Left ventricle myocardium inferior (tissue), 1 donor: ENCODE data around the gene ARHGEF16. TPM values are rescaled to one million over a fixed set of nuclear protein-coding genes. Genes with fewer than 3 reads are reported as not detected.

Experiments
- DNase-seq: peaks from one replicate; pipeline ENCODE4 v3.0.0-alpha.2; 2020
- H3K27ac ChIP-seq: fragments of 200-600 bp; replicated peaks from 2 replicates; pipeline ENCODE4 v1.8.0; 2021
- H3K27me3 ChIP-seq: fragments of 200-600 bp; 2 replicates; pipeline ENCODE4 v1.8.0; 2021; ENCODE audit warnings: low read depth
- H3K36me3 ChIP-seq: fragments of 200-600 bp; 2 replicates; pipeline ENCODE4 v1.8.0; 2021
- H3K4me1 ChIP-seq: fragments of 200-600 bp; 2 replicates; pipeline ENCODE4 v1.8.0; 2021
- H3K4me3 ChIP-seq: fragments of 200-600 bp; 2 replicates; pipeline ENCODE4 v1.8.0; 2021; ENCODE audit warnings: mild to moderate bottlenecking, moderate library complexity
- H3K9me3 ChIP-seq: fragments of 200-600 bp; replicated peaks from 2 replicates; pipeline ENCODE4 v1.8.0; 2021
- CTCF ChIP-seq: fragments of 200-600 bp; IDR thresholded peaks from 2 replicates; pipeline ENCODE4 v1.8.0; 2021; ENCODE audit warnings: antibody characterized with exemption, mild to moderate bottlenecking, borderline replicate concordance
- intact Hi-C: fragments of 100-400 bp; cut with micrococcal nuclease; formaldehyde crosslinking; loops from one replicate; pipeline ENCODE4 v1.11.0; 2022
- total RNA-seq: library from RNA; stranded (reverse); fragmentation: NEBNext Ultra II Directional; extraction: Animal tissue kit (Norgen Biotek cat#: 25700); gene quantifications from one replicate; pipeline ENCODE4 v1.2.1, GENCODE V29; 2021
- donor health status: DM: no; HTN: yes; CAD: no; lungs with severe emphysema.

ARHGEF16 gene
- total RNA-seq, 1 donor from 2014 or later: 0.52 TPM

- Histone ChIP-seq H3K36me3 (peaks cover 18% of the 10 kb centered on the region), H3K27ac (no peak overlapping the region), H3K4me3 (no peak overlapping the region), H3K4me1 (peaks cover 19% of the 10 kb centered on the region), H3K27me3 (peaks cover 12% of the 10 kb centered on the region), H3K9me3 (no peaks in the 10 kb centered on the region)
- no peak for TF ChIP-seq CTCF
- DNase-seq: no peak
- intact Hi-C loops: no loop called here
These were observed 26.5 kb upstream of the ARHGEF16 start for GRCh38 chr1:3427711-3428704.

- Histone ChIP-seq H3K27me3 (peaks cover 12% of the 10 kb centered on the region), H3K4me1 (peaks cover 10% of the 10 kb centered on the region), H3K9me3 (no peaks in the 10 kb centered on the region), H3K4me3 (no peak overlapping the region), H3K36me3 (peaks cover 18% of the 10 kb centered on the region), H3K27ac (no peak overlapping the region)
- no peak for DNase-seq
- intact Hi-C loops: no loop called here
- TF ChIP-seq CTCF: no peak
These were observed 25.6 kb upstream of the ARHGEF16 start for GRCh38 chr1:3428899-3429298.

DNA sequence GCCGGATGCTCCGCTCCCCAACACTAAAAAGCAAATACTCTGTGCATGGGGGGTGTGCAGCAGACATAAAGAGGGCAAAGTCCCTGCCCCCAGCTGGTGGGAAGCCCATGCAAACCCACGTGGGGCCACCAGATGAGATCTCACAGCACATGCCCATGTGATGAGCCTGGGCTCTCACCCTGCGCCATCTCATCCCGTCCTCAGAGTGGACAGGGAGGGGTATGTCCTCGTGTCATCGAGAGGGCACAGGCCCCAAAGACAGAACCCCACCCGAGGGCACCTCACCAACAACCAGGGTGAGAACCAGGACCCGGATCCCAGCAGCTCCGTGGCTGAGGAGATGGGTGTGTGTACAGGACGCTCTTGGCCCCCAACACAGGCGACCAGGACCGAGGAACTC is 25.1 kb upstream of the ARHGEF16 start:
- Histone ChIP-seq H3K27ac (no peak overlapping the region), H3K9me3 (no peaks in the 10 kb centered on the region), H3K4me1 (peaks cover 6% of the 10 kb centered on the region), H3K4me3 (no peak overlapping the region), H3K36me3 (peaks cover 18% of the 10 kb centered on the region), H3K27me3 (peaks cover 14% of the 10 kb centered on the region)
- TF ChIP-seq CTCF: no peak
- intact Hi-C loops: no loop called here
- DNase-seq: no peak

GRCh38 chr1:3429766-3430165 is 24.7 kb upstream of the ARHGEF16 start:
- TF ChIP-seq CTCF: no peak
- Histone ChIP-seq H3K27me3 (peaks cover 18% of the 10 kb centered on the region), H3K4me1 (peaks cover 2% of the 10 kb centered on the region), H3K27ac (no peak overlapping the region), H3K9me3 (no peaks in the 10 kb centered on the region), H3K36me3 (peaks cover 18% of the 10 kb centered on the region), H3K4me3 (no peak overlapping the region)
- intact Hi-C loops: no loop called here
- no peak for DNase-seq

DNA sequence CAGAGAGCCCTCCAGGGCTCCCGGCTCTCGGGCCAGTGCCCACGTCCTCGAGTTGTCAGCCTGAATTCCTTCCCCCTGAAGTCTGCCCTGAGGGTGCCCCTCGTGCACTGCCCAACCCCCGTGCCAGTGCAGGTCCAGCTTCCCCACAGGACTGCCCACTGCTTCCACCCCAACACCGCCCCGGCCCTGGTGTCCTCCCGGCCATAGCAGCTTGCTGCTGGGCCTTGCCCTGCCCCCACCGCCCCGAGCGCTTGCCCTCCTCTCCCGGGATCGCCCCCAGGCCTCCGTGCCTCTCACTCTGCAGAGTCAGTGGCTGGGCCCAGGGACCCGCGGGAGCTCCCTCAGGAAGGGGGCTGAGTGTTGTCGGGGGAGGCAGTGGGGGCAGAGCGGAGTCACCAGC is 24.1 kb upstream of the ARHGEF16 start:
- intact Hi-C loops: no loop called here
- Histone ChIP-seq H3K4me1 (no peaks in the 10 kb centered on the region), H3K4me3 (no peak overlapping the region), H3K27ac (no peak overlapping the region), H3K9me3 (no peaks in the 10 kb centered on the region), H3K36me3 (peaks cover 18% of the 10 kb centered on the region), H3K27me3 (peaks cover 23% of the 10 kb centered on the region)
- no peak for DNase-seq
- no peak for TF ChIP-seq CTCF
